Urothelium cell line (cell line): Measurements from ENCODE around the gene CAPN12.

Experiments used
- DNase-seq: peaks from one replicate; pipeline ENCODE4 v3.0.0; 2011; ENCODE audit warnings: low spot score, mixed read lengths
- FAIRE-seq: peaks from 2 replicates; lab custom pipeline; 2011; peaks lifted over from hg19 to GRCh38; lab: Jason Lieb, UNC

Gene CAPN12

GRCh38 chr19:38713865-38714264 lies 30.4 kb downstream of the CAPN12 start:
- FAIRE-seq = no peak
- no peak for DNase-seq

- FAIRE-seq (no peak), DNase-seq (no peak)
These were observed 31.0 kb downstream of the CAPN12 start for GRCh38 chr19:38713227-38713649.

- DNase-seq = no peak
These were observed 32.0 kb downstream of the CAPN12 start for GRCh38 chr19:38712161-38712748.

GRCh38 chr19:38711726-38712153 lies 32.5 kb downstream of the CAPN12 start:
- no peak for DNase-seq
- no peak for FAIRE-seq

More at GRCh38 chr19:38712161-38712748, 32.0 kb downstream of the CAPN12 start:
- no peak for FAIRE-seq

GRCh38 chr19:38710928-38711725 lies 33.1 kb downstream of the CAPN12 start:
- FAIRE-seq = no peak
- DNase-seq = no peak

DNA sequence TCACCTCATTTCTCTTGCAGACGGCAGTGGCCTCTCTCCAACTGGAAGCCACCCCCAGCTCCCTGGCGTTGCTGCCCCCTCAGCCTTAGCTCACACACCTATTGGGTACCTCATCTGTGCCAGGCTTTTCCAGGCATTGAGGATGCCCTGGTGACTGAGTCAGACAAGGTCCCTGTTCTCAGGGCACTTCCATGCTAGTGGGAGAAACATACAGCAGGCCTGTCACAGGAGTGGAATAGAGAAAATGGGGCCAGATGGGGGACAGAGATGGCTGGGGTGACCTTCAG lies 33.9 kb downstream of the CAPN12 start:
- no peak for FAIRE-seq
- no peak for DNase-seq

- no peak for DNase-seq
- no peak for FAIRE-seq
These were observed 34.4 kb downstream of the CAPN12 start for GRCh38 chr19:38709671-38710415.

DNA sequence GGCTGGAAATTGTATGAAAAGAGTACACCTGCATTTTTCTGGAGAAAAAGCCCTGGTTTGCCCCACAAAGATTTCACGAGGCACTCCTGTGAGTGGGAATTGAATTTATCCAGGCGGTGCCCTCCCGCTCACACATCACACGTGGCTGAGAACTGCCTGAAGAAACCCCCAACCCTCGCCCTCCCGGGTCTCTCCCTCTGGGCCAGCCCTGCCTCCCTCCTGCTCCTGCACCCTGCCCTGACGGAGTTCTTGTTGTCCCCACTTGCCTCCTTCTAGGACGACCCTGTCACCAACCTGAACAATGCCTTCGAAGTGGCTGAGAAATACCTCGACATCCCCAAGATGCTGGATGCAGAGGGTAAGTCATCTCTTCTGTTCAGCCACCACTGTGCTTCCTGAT lies 35.2 kb downstream of the CAPN12 start:
- DNase-seq (no peak), FAIRE-seq (no peak)

DNA sequence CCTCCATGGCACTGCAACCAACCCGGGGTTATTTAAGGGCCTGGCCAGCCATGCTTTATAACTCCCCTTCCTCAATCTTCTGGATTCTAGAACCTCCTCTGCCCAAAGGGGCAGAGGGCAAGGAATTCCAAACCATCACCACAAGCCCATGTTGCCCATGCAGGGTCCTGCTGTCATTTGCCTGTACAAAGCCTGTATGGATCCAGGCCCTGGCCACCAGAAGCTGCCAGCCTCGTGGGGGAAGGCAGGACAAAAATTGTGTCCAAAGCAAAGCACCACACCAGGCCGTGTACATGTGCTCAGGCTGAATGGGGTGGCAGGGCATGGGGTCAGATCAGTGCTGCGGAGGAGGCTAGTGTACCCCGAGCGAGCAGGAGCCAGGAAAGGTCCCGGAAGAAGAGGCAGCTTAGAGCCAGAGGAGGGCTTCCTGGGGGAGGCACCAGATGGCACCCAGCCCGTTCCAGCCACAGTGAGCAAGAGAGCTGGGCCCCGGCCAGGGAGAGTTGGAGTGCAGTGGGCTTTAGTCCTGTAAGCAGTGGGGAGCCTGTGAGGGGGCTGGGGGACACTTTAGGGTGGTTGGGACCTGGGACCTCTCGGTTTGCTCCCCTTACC lies 35.8 kb downstream of the CAPN12 start:
- DNase-seq (no peak), FAIRE-seq (no peak)

DNA sequence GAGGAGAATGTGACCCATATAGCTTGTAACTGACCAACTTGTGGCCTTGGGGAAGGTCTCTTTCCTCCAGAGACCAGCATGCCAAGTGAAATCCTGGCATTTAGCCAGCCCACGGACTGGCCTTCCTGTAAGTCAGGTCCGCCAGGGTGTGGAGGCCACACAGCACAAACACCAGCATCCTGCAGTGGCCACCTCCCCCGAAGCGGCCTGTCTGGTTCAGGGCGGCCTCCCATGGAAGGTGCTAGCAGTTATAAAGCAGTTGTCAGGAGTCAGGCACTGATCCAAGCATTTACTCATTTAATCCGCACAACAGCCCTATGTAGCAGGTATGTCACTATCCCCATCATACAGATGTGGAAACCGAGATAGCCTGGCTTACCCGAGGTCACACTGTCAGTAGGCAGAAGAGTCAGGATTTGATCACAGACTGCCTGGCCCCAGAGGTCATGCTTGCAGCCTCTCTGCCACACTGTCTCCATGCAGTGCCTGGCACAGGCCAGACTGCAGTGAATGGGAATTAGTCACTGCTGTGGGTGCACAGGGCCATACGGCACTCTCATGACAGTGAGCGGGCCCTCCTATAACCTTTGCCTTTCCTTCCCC lies 36.7 kb downstream of the CAPN12 start:
- FAIRE-seq (no peak), DNase-seq (no peak)

GRCh38 chr19:38706792-38707511 lies 37.3 kb downstream of the CAPN12 start:
- no peak for DNase-seq
- no peak for FAIRE-seq

DNA sequence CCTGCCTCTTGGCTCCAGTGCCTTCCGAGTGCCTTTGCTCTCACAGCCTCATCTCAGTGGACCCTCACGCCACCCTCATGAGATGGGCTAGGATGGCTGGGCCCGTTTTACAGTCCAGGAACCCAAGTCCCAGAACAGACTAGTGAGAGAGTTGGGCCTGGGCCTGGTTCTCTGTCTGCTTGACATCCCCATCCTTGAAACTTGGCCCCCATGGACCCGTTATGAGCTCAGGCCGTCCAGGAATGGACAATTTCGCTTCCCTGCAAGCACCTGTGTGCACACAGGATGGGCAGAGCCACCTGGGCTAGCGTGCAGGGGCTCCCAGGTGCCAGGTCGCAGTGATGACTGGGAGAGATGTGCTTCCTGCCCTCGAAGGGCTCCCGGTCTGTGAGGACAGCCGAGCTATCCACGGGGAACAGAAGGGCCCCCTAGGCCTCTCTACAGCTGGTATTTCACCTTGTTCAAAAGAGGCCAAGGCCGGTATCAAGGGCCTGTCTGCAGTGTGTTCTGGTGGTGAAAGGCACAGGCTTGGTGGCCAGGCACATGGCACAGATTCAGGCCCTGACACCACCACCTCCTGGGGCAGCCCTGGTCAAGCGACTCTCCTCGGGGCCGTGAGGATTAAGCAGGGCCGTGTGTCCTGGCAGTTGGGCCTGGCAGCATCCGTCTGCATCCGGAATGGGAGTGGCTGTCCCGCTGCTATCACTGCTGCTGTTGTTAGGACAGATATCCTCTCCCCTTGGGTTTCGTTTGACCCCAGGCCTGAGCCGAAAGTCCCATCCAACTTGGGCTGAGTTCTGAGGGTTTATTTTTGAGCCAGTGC lies 38.9 kb downstream of the CAPN12 start:
- no peak for DNase-seq

GRCh38 chr19:38704488-38705026 lies 39.7 kb downstream of the CAPN12 start:
- DNase-seq (no peak), FAIRE-seq (no peak)

More for the DNA sequence above, 38.9 kb downstream of the CAPN12 start:
- no peak for FAIRE-seq

DNA sequence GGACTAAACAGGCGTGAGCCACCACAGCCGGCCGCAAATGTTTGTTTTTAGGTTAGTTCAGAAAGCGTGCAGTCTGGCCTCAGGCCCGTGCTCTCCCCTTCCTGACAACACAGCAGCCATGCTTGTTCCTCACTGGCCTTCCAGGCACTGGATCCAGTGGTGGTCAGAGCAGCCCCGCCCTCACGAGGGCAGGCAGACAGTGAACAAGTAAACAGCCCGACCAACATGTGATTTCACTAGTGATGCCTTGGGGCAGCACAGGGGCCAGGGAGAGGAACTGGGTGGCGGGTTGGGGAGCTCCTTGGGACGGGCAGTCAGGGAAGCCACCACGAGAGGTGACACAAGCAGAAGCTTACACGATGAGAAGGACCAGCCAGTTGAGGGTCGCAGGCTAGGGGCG lies 40.8 kb downstream of the CAPN12 start:
- FAIRE-seq (no peak), DNase-seq (no peak)

GRCh38 chr19:38702278-38702677 lies 42.0 kb downstream of the CAPN12 start:
- DNase-seq = no peak

DNA sequence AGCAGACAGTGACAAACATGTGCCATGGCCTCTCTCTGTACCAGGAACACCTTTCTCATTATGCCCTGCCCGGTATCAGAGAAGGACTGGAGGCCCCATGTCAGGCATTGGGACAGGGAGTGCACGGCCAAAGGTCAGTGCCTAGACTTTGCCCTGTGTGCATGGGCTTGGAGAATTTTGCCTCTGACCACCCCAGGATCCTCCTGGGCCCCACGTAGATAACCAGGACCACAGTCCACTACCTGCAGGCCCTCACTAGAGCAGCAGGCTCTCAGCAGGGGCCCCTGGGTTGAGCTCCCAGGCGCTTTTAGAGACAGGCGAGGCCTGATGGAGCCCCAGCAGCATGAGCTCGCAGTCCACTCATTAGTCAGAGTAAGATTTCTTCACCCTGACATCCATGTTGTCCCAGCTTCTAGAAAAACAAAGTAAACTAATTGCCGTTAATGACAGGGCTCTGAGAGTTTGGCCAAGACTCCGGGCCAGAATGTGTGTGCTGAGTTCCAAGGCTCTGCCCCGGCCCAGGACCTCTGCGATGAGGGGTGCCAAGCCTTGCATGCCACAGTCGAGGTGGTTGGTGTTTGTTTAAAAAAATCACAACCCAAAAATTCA lies 42.7 kb downstream of the CAPN12 start:
- no peak for FAIRE-seq
- no peak for DNase-seq

More at GRCh38 chr19:38702278-38702677, 42.0 kb downstream of the CAPN12 start:
- no peak for FAIRE-seq

GRCh38 chr19:38700902-38701454 lies 43.3 kb downstream of the CAPN12 start:
- DNase-seq (no peak), FAIRE-seq (no peak)

DNA sequence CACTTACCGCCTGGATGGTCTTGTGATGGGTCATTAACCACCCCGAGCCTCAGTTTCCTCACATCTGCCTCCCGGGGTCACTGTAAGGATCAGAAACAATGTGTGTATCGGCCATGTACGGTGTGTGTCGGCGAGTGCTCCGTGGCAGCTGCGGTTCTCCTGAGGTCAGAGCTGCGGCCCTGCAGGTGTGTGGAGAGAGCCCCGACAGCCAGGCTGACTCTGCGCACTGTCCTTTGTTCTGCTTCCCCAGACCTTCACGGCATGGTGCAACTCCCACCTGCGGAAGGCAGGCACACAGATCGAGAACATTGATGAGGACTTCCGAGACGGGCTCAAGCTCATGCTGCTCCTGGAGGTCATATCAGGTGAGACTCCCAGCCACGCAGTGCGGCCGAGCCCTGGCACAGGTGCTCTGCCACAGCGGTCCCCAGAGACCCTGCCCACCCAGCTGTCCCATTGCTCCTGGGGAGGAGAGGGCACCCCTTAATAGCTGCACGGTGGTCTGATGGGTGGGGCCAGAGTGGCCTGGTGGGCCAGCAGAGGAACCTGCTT lies 43.8 kb downstream of the CAPN12 start:
- FAIRE-seq = no peak
- no peak for DNase-seq
